ENCODE measurements around the gene RBBP8.
A peak's percentile ranks its signal among the peaks of the same experiment; 100 is the strongest.

Gene RBBP8

DNA sequence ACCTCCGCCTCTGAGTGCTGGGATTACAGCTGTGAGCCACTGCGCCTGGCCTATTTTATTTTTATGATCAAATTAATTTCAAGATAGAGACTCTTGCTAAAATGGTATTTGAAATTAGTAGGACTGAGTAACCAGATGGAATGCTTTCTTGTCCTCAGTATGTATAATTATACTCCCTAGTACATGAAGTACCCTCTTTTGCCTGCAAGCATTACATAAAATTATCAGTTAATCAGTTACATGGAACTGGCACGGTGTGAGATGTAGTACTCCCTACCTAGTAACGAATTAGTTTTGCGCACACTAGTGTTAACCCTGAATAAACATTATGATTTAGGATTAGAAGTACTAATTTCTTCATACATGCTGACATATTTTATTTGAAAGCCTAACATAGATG is 41.6 kb downstream of the RBBP8 start:
- no peak for DNase-seq (ENCODE audit: low read depth)
- H3K4me3 ChIP-seq (ENCODE audit: control insufficient read depth, low read depth, low read length): no peak overlapping the region
- TF ChIP-seq, protein P1, sequence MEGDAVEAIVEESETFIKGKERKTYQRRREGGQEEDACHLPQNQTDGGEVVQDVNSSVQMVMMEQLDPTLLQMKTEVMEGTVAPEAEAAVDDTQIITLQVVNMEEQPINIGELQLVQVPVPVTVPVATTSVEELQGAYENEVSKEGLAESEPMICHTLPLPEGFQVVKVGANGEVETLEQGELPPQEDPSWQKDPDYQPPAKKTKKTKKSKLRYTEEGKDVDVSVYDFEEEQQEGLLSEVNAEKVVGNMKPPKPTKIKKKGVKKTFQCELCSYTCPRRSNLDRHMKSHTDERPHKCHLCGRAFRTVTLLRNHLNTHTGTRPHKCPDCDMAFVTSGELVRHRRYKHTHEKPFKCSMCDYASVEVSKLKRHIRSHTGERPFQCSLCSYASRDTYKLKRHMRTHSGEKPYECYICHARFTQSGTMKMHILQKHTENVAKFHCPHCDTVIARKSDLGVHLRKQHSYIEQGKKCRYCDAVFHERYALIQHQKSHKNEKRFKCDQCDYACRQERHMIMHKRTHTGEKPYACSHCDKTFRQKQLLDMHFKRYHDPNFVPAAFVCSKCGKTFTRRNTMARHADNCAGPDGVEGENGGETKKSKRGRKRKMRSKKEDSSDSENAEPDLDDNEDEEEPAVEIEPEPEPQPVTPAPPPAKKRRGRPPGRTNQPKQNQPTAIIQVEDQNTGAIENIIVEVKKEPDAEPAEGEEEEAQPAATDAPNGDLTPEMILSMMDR (conservative IDR thresholded peaks at IDR 0.05; ENCODE audit: control insufficient read depth, insufficient read depth, low read depth, low read length): no peak

DNA sequence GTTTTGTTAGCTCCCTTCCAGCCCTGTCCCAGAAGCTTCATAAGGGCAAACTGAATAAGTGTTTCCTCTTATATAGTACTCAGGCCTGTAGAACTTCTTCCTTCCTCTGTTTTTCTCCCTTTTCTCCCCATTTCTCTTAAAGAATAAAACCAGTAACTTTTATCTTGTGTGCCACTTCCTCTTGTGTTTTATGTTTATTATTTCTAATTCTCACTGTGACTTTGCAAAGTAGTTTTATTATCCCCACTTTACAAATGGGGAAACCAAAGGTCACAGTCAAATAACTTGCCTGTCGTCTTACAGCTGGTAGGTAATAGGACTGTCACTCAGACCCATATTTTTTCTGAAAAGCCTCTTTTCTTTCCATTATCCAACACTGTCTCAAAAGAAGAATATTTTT is 42.4 kb downstream of the RBBP8 start:
- H3K4me3 ChIP-seq (ENCODE audit: control insufficient read depth, low read depth, low read length): no peak overlapping the region
- TF ChIP-seq, protein P1 (conservative IDR thresholded peaks at IDR 0.05; ENCODE audit: control insufficient read depth, insufficient read depth, low read depth, low read length): no peak
- DNase-seq (ENCODE audit: low read depth): no peak

DNA sequence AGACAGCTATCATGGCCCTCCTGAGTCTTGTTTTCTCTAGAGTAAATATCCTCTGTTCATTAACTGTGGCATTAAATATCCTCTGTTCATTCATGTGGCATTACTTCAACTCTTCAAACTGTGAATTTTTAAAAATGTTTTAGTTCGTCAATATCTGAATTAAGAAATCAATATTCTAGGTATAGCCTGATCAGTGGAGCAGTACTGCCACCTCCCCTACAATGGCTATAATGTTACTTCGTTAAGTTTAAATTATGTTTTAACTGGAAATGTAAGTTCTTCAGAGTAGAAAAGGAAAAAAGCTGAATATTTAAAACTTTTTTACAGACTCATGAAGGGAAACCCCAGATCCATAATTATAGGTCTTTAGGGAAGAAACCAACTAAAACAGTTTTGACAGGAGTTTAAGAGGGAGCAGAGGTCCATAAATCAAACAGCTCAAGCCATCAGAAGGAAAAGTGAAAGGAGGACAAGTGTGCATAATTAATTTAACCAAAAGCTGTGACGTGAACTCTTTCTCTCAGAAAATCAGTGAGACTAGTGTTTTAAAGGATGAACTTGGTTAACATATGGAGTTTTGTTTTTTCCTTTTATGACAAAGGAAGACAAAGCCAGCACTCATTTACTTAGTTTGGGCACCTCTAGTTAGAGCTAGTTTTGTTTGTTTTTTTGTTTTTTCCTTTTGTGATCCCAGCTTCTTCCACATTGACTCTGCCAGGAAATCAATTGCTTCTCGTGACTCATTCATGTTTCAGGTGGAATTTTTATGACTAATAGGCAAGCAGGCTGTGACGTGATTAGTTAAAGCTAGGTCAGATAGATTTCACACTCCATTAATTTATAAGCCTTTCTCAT is 44.9 kb downstream of the RBBP8 start:
- peak; percentile 91 for DNase-seq (ENCODE audit: low read depth)
- no peak overlapping the region for H3K4me3 ChIP-seq (ENCODE audit: control insufficient read depth, low read depth, low read length)

DNA sequence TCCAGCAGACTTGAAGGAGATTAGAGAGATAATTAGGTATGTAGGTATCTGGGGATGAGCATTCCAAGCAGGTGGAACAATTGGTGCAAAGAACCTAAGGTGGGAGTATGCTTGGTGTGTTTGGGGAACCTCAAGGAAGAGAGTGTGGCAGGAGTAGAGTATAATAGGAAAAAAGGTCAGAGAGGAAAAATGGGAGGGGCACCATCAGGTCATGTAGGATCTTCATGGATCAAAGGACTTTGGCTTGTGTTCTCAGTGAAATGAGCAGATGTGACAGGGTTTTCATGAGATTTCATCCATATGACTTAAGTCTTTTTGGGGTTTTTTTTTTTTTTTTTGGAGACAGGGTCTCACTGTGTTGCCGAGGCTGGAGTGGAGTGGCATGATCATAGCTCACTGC is 47.3 kb downstream of the RBBP8 start:
- TF ChIP-seq, protein P1 (conservative IDR thresholded peaks at IDR 0.05; ENCODE audit: control insufficient read depth, insufficient read depth, low read depth, low read length): no peak
- no peak for DNase-seq (ENCODE audit: low read depth)
- H3K4me3 ChIP-seq (ENCODE audit: control insufficient read depth, low read depth, low read length): no peak overlapping the region

More for the DNA sequence above, 44.9 kb downstream of the RBBP8 start:
- TF ChIP-seq, protein P1 (conservative IDR thresholded peaks at IDR 0.05; ENCODE audit: control insufficient read depth, insufficient read depth, low read depth, low read length): no peak

DNA sequence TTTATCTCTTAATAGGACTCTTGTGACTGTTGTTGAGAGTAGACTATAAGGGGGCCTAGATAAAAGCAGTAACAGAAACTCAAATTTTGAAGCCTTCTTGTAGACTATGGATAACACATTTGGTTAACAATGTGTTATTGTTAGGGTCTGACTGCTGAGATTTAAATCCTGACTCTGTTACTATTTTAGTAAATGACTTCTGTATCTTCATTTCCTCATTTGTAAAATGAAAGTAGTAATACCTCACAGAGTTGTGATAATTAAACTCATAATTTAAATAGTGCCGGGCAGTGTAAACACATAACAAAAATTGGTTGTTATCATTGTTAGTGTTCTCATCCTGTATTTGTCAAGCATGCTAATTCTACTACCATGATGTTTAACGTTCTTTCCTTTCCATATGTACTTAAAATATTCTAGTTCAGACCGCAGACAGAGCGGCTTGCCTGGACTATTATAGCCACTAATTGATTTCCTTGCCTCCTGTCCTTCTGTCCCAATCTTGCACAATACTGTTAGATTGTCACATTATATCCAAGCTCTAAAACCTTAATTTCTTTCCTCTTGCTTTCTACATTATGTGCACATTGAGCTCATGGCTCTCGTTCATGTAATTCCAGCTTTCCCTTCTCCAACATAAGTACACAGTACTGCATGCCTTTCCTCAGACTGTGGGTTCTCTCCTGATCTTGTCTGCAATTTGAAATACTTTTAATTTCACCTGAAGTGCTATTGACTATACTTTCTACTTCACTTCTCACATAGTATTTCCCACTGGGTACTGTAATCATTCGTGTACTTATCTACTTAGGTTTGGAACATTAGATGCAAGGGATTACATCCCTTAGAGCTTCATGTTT is 48.4 kb downstream of the RBBP8 start:
- no peak overlapping the region for H3K4me3 ChIP-seq (ENCODE audit: control insufficient read depth, low read depth, low read length)
- TF ChIP-seq, protein P1 (conservative IDR thresholded peaks at IDR 0.05; ENCODE audit: control insufficient read depth, insufficient read depth, low read depth, low read length): no peak
- DNase-seq (ENCODE audit: low read depth): no peak

DNA sequence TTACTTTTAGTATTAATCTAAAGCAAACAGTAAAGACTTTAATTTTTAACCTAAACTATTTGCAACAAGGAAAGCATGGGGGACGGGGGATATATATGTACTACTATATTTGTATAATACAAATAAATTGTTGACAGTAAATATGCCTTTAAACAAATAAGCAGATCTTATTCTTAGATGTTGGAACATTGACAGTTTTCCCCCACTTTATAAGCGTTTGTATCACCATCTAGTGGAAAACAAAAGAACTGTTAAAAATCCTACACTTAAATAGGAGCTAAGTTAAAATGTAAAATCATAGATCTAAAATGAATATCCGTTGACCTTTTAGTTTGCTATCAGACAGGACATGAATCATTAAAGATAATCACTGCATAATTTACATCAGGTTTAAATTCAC is 50.0 kb downstream of the RBBP8 start:
- peak; percentile 71 for DNase-seq (ENCODE audit: low read depth)
- TF ChIP-seq, protein P1 (conservative IDR thresholded peaks at IDR 0.05; ENCODE audit: control insufficient read depth, insufficient read depth, low read depth, low read length): peak; percentile 50
- no peak overlapping the region for H3K4me3 ChIP-seq (ENCODE audit: control insufficient read depth, low read depth, low read length)

Measured in fibroblast of mammary gland (primary cell).